Endothelial cell of umbilical vein (primary cell): ENCODE data around the gene HEPH. TPM values are rescaled to one million over a fixed set of nuclear protein-coding genes. Genes with fewer than 3 reads are reported as not detected.

ENCODE experiments used
- BruUV-seq: library from RNA; stranded (reverse); fragments of 400-500 nt; replicated peaks from 2 replicates; lab custom pipeline; 2021; lab: Mats Ljungman, UMichigan
- CTCF ChIA-PET: fragments of 300-600, 350-600 bp; sonication (Branson Sonifier 250); formaldehyde crosslinking; loops from one replicate; lab custom pipeline; 2021; ENCODE audit warnings: antibody characterized with exemption, inconsistent platforms; lab: Charles Lee
- POLR2A ChIA-PET: fragments of 300-600, 350-600 bp; sonication (Branson Sonifier 250); formaldehyde crosslinking; loops from one replicate; lab custom pipeline; 2021; ENCODE audit warnings: antibody characterized with exemption, inconsistent platforms; lab: Charles Lee
- DNase-seq: peaks from one replicate; pipeline ENCODE4 v3.0.0-alpha.2; 2011; ENCODE audit warnings: low read depth, low spot score
- FAIRE-seq: peaks from 2 replicates; lab custom pipeline; 2011; peaks lifted over from hg19 to GRCh38; lab: Jason Lieb, UNC
- H2AFZ ChIP-seq: 2 replicates; pipeline ENCODE4 v1.6.0; 2012; ENCODE audit warnings: low read depth, low read length, control low read depth, inconsistent platforms
- H3K27ac ChIP-seq: 2 replicates; pipeline ENCODE4 v1.5.1; 2011; ENCODE audit warnings: low read depth, mild to moderate bottlenecking, control low read depth, low read length, moderate library complexity; ENCODE audit not compliant: insufficient read depth
- H3K27me3 ChIP-seq, 2 experiments: 2 replicates each; pipeline versions ENCODE4 v1.6.0 to v1.6.1; 2011; ENCODE audit warnings: low read length in 2 of 2, mixed read lengths in 1 of 2; ENCODE audit not compliant: control insufficient read depth in 2 of 2, insufficient read depth in 2 of 2
- H3K36me3 ChIP-seq, 2 experiments: 2 replicates in 1 of 2; 3 replicates in 1 of 2; pipeline ENCODE4 v1.5.1; 2011; ENCODE audit warnings: low read length in 2 of 2, mild to moderate bottlenecking in 1 of 2, moderate library complexity in 1 of 2; ENCODE audit not compliant: control insufficient read depth in 2 of 2, insufficient read depth in 2 of 2; ENCODE audit errors: extremely low read depth in 1 of 2
- H3K4me1 ChIP-seq: 3 replicates; pipeline ENCODE4 v1.5.1; 2011; ENCODE audit warnings: mild to moderate bottlenecking, low read length; ENCODE audit not compliant: control insufficient read depth, insufficient read depth; ENCODE audit errors: extremely low read depth
- H3K4me2 ChIP-seq: 2 replicates; pipeline ENCODE4 v1.6.1; 2011; ENCODE audit warnings: low read length, control low read depth, mixed read lengths; ENCODE audit not compliant: insufficient read depth
- H3K4me3 ChIP-seq, 3 experiments: fragments of 200-600 bp in 1 of 3; sonication (generic), shearing (Covaris generic) in 1 of 3; replicated peaks in 1 of 3; 2 replicates each; pipeline ENCODE4 v1.5.1; 2011 to 2016; ENCODE audit warnings: control low read depth in 3 of 3, low read length in 3 of 3, mild to moderate bottlenecking in 2 of 3, inconsistent platforms in 1 of 3, low read depth in 1 of 3, moderate library complexity in 1 of 3; ENCODE audit not compliant: insufficient read depth in 1 of 3
- H3K79me2 ChIP-seq: 2 replicates; pipeline ENCODE4 v1.6.0; 2012; ENCODE audit warnings: low read length, inconsistent platforms; ENCODE audit not compliant: control insufficient read depth, insufficient read depth
- H3K9ac ChIP-seq: replicated peaks from 2 replicates; pipeline ENCODE3; 2011; ENCODE audit warnings: low read length, control low read depth; ENCODE audit not compliant: insufficient read depth; ENCODE audit errors: extremely low read depth
- H3K9me1 ChIP-seq: replicated peaks from 3 replicates; pipeline ENCODE4 v1.6.0; 2011; ENCODE audit warnings: mild to moderate bottlenecking, low read length; ENCODE audit not compliant: control insufficient read depth, insufficient read depth; ENCODE audit errors: extremely low read depth
- H3K9me3 ChIP-seq: replicated peaks from 2 replicates; pipeline ENCODE4 v1.5.1; 2012; ENCODE audit warnings: low read length, inconsistent platforms; ENCODE audit not compliant: control insufficient read depth, insufficient read depth
- H4K20me1 ChIP-seq: replicated peaks from 2 replicates; pipeline ENCODE3; 2011; ENCODE audit warnings: mild to moderate bottlenecking, low read length; ENCODE audit not compliant: control insufficient read depth, insufficient read depth; ENCODE audit errors: extremely low read depth
- CTCF ChIP-seq, 2 donors: IDR thresholded peaks; 1 replicate in 1 of 2; 2 replicates in 1 of 2; pipeline ENCODE4 v1.5.1; 2011; ENCODE audit warnings: low read length in 2 of 2, mild to moderate bottlenecking in 2 of 2, moderate library complexity in 2 of 2, control low read depth in 1 of 2, inconsistent platforms in 1 of 2, low read depth in 1 of 2; ENCODE audit not compliant: insufficient read depth in 1 of 2; ENCODE audit errors: extremely low read depth in 1 of 2
- EZH2 ChIP-seq: IDR thresholded peaks from 2 replicates; pipeline ENCODE4 v1.6.1; 2012; ENCODE audit warnings: borderline replicate concordance, low read depth, mild to moderate bottlenecking, moderate library complexity, low read length, inconsistent platforms; ENCODE audit not compliant: severe bottlenecking
- FOS ChIP-seq: IDR thresholded peaks from 2 replicates; pipeline ENCODE4 v1.6.1; 2011; ENCODE audit warnings: mild to moderate bottlenecking, low read length, moderate library complexity, borderline replicate concordance; ENCODE audit not compliant: insufficient read depth
- GATA2 ChIP-seq: IDR thresholded peaks from 2 replicates; pipeline ENCODE4 v1.7.0; 2011; ENCODE audit warnings: low read depth, mild to moderate bottlenecking, moderate library complexity, mixed read lengths, low read length; ENCODE audit not compliant: insufficient read length, insufficient read depth
- JUN ChIP-seq: IDR thresholded peaks from 2 replicates; pipeline ENCODE4 v1.6.1; 2011; ENCODE audit warnings: borderline replicate concordance, low read depth; ENCODE audit not compliant: insufficient read length, insufficient read depth
- MAX ChIP-seq: IDR thresholded peaks from 2 replicates; pipeline ENCODE4 v1.6.1; 2011; ENCODE audit not compliant: insufficient read depth, insufficient read length
- MYC ChIP-seq: IDR thresholded peaks from one replicate; pipeline ENCODE4 v1.6.1; 2011; ENCODE audit warnings: mild to moderate bottlenecking, low read depth, low read length
- POLR2A ChIP-seq: IDR thresholded peaks from 2 replicates; pipeline ENCODE4 v1.6.1; 2012; ENCODE audit warnings: low read depth, mild to moderate bottlenecking, control low read depth, low read length
- POLR2AphosphoS5 ChIP-seq: IDR thresholded peaks from 2 replicates; pipeline ENCODE4 v1.6.1; 2012; ENCODE audit warnings: low read depth, mild to moderate bottlenecking, control low read depth, low read length, moderate library complexity; ENCODE audit not compliant: insufficient read depth
- dilution Hi-C: fragments of 300-500 bp; cut with MboI; formaldehyde crosslinking; loops from one replicate; pipeline ENCODE4 v1.15.0; 2019; ENCODE audit warnings: low sequenced_read_pairs; ENCODE audit not compliant: extremely low pct_ligation_motif_present
- intact Hi-C: fragments of 100-400 bp; cut with micrococcal nuclease; formaldehyde crosslinking; loops from one replicate; pipeline ENCODE4 v1.10.0; 2022
- polyA plus RNA-seq, 4 experiments: library from polyadenylated mRNA; depleted of rRNA in 3 of 4; stranded (reverse) in 3 of 4; unstranded in 1 of 4; fragments of >200 nt; gene quantifications; 2 replicates each; pipeline versions ENCODE4 v1.2.1 to v1.2.3, GENCODE V29; 2011 to 2012; ENCODE audit warnings: missing spikeins in 1 of 4
- total RNA-seq: library from RNA; stranded (reverse); gene quantifications from 2 replicates; pipeline ENCODE4 v1.2.3, GENCODE V29; 2021

The HEPH gene
- total and polyA plus RNA-seq, 2 donors (not counting 3 experiments of a cell fraction or from before 2014, with no cell fraction given), result 0.08 to 0.20 TPM

DNA sequence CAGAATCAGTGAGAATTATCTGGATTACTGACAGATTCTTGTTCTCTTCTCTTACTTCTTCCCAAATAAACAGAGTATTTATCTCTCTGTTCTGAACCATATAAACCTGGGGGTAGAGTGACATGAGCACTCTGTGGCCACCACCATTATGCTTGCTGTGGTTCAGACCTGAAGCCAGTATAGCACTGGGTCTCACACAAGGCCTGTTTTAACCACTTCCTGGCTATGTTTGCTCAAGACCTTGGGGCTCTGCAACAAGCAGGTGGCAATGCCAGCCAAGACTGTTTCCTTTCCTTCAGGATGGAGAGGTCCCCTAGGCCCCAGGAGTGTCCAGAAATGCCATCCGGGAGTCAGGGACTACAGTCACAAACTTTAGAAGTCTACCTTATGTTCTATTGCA is 21.7 kb upstream of the HEPH start:
- POLR2A ChIA-PET, result no interaction called here
- no peak for FAIRE-seq
- Histone ChIP-seq H3K79me2 (no peaks in the 10 kb centered on the region), H3K4me3 (no peak overlapping the region), H3K9me3 (no peaks in the 10 kb centered on the region), H2AFZ (no peak overlapping the region), H4K20me1 (no peaks in the 10 kb centered on the region), H3K27me3 (no peaks in the 10 kb centered on the region), H3K36me3 (no peaks in the 10 kb centered on the region), H3K9me1 (no peaks in the 10 kb centered on the region), H3K4me1 (no peaks in the 10 kb centered on the region), H3K27ac (no peak overlapping the region), H3K4me2 (no peak overlapping the region), H3K9ac (no peak overlapping the region)
- TF ChIP-seq FOS (no peak), POLR2AphosphoS5 (no peak), JUN (no peak), GATA2 (no peak), CTCF (IDR thresholded peaks at IDR 0.05; ENCODE audit: extremely low read depth in 1 of 2, insufficient read depth in 1 of 2, low read depth in 1 of 2, low read length in 2 of 2) (no peak), MYC (no peak), MAX (no peak), POLR2A (no peak), EZH2 (no peak)
- CTCF ChIA-PET, result no interaction called here
- BruUV-seq, result no TSS peak
- dilution Hi-C loops (no loop called here), intact Hi-C loops (no loop called here)
- DNase-seq, result no peak
